ENCODE data around the gene PMIS2.

GRCh38 chr19:35559781-35560180, 26.2 kb upstream of the PMIS2 start:
- no peak for TF ChIP-seq CTCF (tag by site-specific recombination; IDR thresholded peaks at IDR 0.05)
- no peak for TF ChIP-seq ELK4 (IDR thresholded peaks at IDR 0.05; ENCODE audit: borderline replicate concordance, low read depth, low read length)
- TF ChIP-seq ZNF24 (tag by site-specific recombination; IDR thresholded peaks at IDR 0.05), result no peak
- no peak for TF ChIP-seq ATF2 (tag by site-specific recombination; IDR thresholded peaks at IDR 0.05; ENCODE audit: low read depth)
